H9 (cell line): ENCODE data around the gene PLPP7. TPM values are rescaled to one million over a fixed set of nuclear protein-coding genes. Genes with fewer than 3 reads are reported as not detected.

Experiments
- DNase-seq: peaks from one replicate; pipeline ENCODE4 v3.0.0-alpha.2; 2017
- H2AFZ ChIP-seq: one replicate; pipeline ENCODE4 v1.6.1; 2013; ENCODE audit warnings: mild to moderate bottlenecking, low read length, control low read depth, moderate library complexity
- H2AK5ac ChIP-seq: 2 replicates; pipeline ENCODE4 v1.6.1; 2013; ENCODE audit warnings: low read length, control low read depth, mixed read lengths; ENCODE audit not compliant: insufficient read length
- H2BK120ac ChIP-seq: one replicate; pipeline ENCODE4 v1.6.1; 2013; ENCODE audit warnings: low read depth, mild to moderate bottlenecking, low read length, control low read depth, inconsistent platforms; ENCODE audit not compliant: poor library complexity, severe bottlenecking
- H2BK12ac ChIP-seq: 2 replicates; pipeline ENCODE4 v1.6.1; 2013; ENCODE audit warnings: low read length, control low read depth, mixed read lengths, low read depth; ENCODE audit not compliant: insufficient read length
- H2BK15ac ChIP-seq: 2 replicates; pipeline ENCODE4 v1.6.1; 2013; ENCODE audit warnings: low read depth, low read length, control low read depth
- H2BK20ac ChIP-seq: one replicate; pipeline ENCODE4 v1.6.1; 2013; ENCODE audit warnings: low read depth, mild to moderate bottlenecking, low read length, control low read depth, inconsistent platforms; ENCODE audit not compliant: poor library complexity, severe bottlenecking
- H2BK5ac ChIP-seq: 2 replicates; pipeline ENCODE4 v1.6.1; 2013; ENCODE audit warnings: low read length, control low read depth, mixed read lengths; ENCODE audit not compliant: insufficient read length
- H3K14ac ChIP-seq: 2 replicates; pipeline ENCODE4 v1.6.1; 2013; ENCODE audit warnings: low read length, control low read depth; ENCODE audit not compliant: insufficient read depth
- H3K18ac ChIP-seq: 2 replicates; pipeline ENCODE4 v1.6.1; 2013; ENCODE audit warnings: low read depth, mild to moderate bottlenecking, mixed read lengths, low read length, control low read depth; ENCODE audit not compliant: insufficient read length
- H3K23ac ChIP-seq: 2 replicates; pipeline ENCODE4 v1.6.1; 2013; ENCODE audit warnings: low read length, control low read depth, mixed read lengths, low read depth; ENCODE audit not compliant: insufficient read length
- H3K23me2 ChIP-seq: 2 replicates; pipeline ENCODE4 v1.6.1; 2013; ENCODE audit warnings: low read depth, mild to moderate bottlenecking, mixed read lengths, low read length, control low read depth; ENCODE audit not compliant: insufficient read length, poor library complexity, severe bottlenecking
- H3K27ac ChIP-seq: 2 replicates; pipeline ENCODE4 v1.5.1; 2013; ENCODE audit warnings: low read length, control low read depth, mixed read lengths, low read depth; ENCODE audit not compliant: insufficient read length
- H3K27me3 ChIP-seq: 2 replicates; pipeline ENCODE4 v1.6.1; 2013; ENCODE audit warnings: low read length, control low read depth, inconsistent platforms; ENCODE audit not compliant: insufficient read depth
- H3K4ac ChIP-seq: 2 replicates; pipeline ENCODE4 v1.6.1; 2013; ENCODE audit warnings: low read depth, mild to moderate bottlenecking, control low read depth, inconsistent platforms, low read length, moderate library complexity
- H3K4me1 ChIP-seq: 2 replicates; pipeline ENCODE4 v1.6.1; 2013; ENCODE audit warnings: low read length, control low read depth, inconsistent platforms; ENCODE audit not compliant: insufficient read depth
- H3K4me2 ChIP-seq: 2 replicates; pipeline ENCODE4 v1.6.1; 2013; ENCODE audit warnings: low read length, control low read depth, mixed read lengths; ENCODE audit not compliant: insufficient read length, insufficient read depth
- H3K56ac ChIP-seq: 2 replicates; pipeline ENCODE4 v1.6.1; 2013; ENCODE audit warnings: low read depth, mild to moderate bottlenecking, mixed read lengths, low read length, control low read depth; ENCODE audit not compliant: insufficient read length
- H3K79me1 ChIP-seq: 2 replicates; pipeline ENCODE4 v1.6.1; 2013; ENCODE audit warnings: low read depth, mild to moderate bottlenecking, moderate library complexity, low read length, control low read depth, inconsistent platforms; ENCODE audit not compliant: insufficient read depth, poor library complexity, severe bottlenecking
- H3K79me2 ChIP-seq: 2 replicates; pipeline ENCODE4 v1.6.1; 2013; ENCODE audit warnings: low read length, control low read depth, inconsistent platforms; ENCODE audit not compliant: insufficient read depth
- H3K9ac ChIP-seq: 2 replicates; pipeline ENCODE4 v1.6.1; 2013; ENCODE audit warnings: low read length, control low read depth, mixed read lengths; ENCODE audit not compliant: insufficient read length; ENCODE audit errors: extremely low read depth
- H3K9me3 ChIP-seq: one replicate; pipeline ENCODE4 v1.6.1; 2013; ENCODE audit warnings: low read depth, low read length, inconsistent platforms; ENCODE audit not compliant: control insufficient read depth
- H3T11ph ChIP-seq: one replicate; pipeline ENCODE4 v1.6.1; 2013; ENCODE audit warnings: mild to moderate bottlenecking, low read length, control low read depth, inconsistent platforms
- H4K20me1 ChIP-seq: one replicate; pipeline ENCODE4 v1.6.1; 2013; ENCODE audit not compliant: control insufficient read depth, insufficient read length, insufficient read depth
- H4K5ac ChIP-seq: 2 replicates; pipeline ENCODE4 v1.6.1; 2013; ENCODE audit warnings: low read depth, mild to moderate bottlenecking, mixed read lengths, low read length, control low read depth; ENCODE audit not compliant: insufficient read length
- H4K8ac ChIP-seq: replicated peaks from 2 replicates; pipeline ENCODE4 v1.6.1; 2013; ENCODE audit warnings: low read length, control low read depth, mixed read lengths, low read depth; ENCODE audit not compliant: insufficient read length
- H4K91ac ChIP-seq: 2 replicates; pipeline ENCODE4 v1.6.1; 2013; ENCODE audit warnings: low read depth, mild to moderate bottlenecking, moderate library complexity, mixed read lengths, low read length, control low read depth; ENCODE audit not compliant: insufficient read length
- H3K27ac Mint-ChIP-seq, 3 experiments: 2 replicates in 2 of 3; 3 replicates in 1 of 3; pipeline ENCODE4 v1.8.0; 2020 to 2021; ENCODE audit warnings: mixed read lengths in 3 of 3, mild to moderate bottlenecking in 1 of 3, moderate library complexity in 1 of 3
- H3K27me3 Mint-ChIP-seq: 2 replicates; pipeline ENCODE4 v1.8.0; 2021; ENCODE audit warnings: low read depth, mild to moderate bottlenecking, moderate library complexity, mixed read lengths
- H3K36me3 Mint-ChIP-seq, 3 experiments: 2 replicates in 2 of 3; 3 replicates in 1 of 3; pipeline ENCODE4 v1.8.0; 2020 to 2021; ENCODE audit warnings: low read depth in 3 of 3, mixed read lengths in 3 of 3; ENCODE audit not compliant: insufficient read depth in 1 of 3
- H3K4me1 Mint-ChIP-seq, 2 experiments: 2 replicates each; pipeline ENCODE4 v1.8.0; 2020; ENCODE audit warnings: mixed read lengths in 2 of 2
- H3K4me3 Mint-ChIP-seq, 2 experiments: 2 replicates in 1 of 2; 3 replicates in 1 of 2; pipeline ENCODE4 v1.8.0; 2020 to 2021; ENCODE audit warnings: mild to moderate bottlenecking in 2 of 2, mixed read lengths in 2 of 2, moderate library complexity in 1 of 2
- H3K9me3 Mint-ChIP-seq, 2 experiments: 2 replicates in 1 of 2; 3 replicates in 1 of 2; pipeline ENCODE4 v1.8.0; 2020; ENCODE audit warnings: mild to moderate bottlenecking in 2 of 2, mixed read lengths in 2 of 2, moderate library complexity in 1 of 2
- WGBS: extraction: QIAGEN DNeasy Blood & Tissue Kit; methylation state at CpG from one replicate; pipeline ENCODE4 v1.1.7; 2013; ENCODE audit warnings: missing lambda C conversion rate, low lambda C conversion rate, mixed read lengths; ENCODE audit not compliant: insufficient read length; ENCODE audit errors: extremely low coverage; 5-methylcytosine and 5-hydroxymethylcytosine counted together
- total RNA-seq: library from RNA; stranded (reverse); gene quantifications from 2 replicates; pipeline ENCODE4 v1.2.1, GENCODE V29; 2021
- TF ChIP-seq, protein P1 (sequence below): fragments of 200-600 bp; sonication (generic); conservative IDR thresholded peaks from 3 replicates; pipeline ENCODE4 v1.8.0; 2021; ENCODE audit warnings: antibody characterized with exemption, mild to moderate bottlenecking

Gene PLPP7
- total RNA-seq, 1 experiment from 2014 or later, result 1.9 TPM

- no peak for DNase-seq
- Histone ChIP-seq H4K91ac (no peak overlapping the region), H3K9ac (no peak overlapping the region), H2BK12ac (no peak overlapping the region), H3K9me3 (no peaks in the 10 kb centered on the region), H2BK5ac (no peak overlapping the region), H3K27ac (no peak overlapping the region), H2BK15ac (no peak overlapping the region), H3K14ac (no peak overlapping the region), H3K4ac (no peak overlapping the region), H3K23me2 (no peaks in the 10 kb centered on the region), H3K56ac (no peak overlapping the region), H3K79me2 (no peaks in the 10 kb centered on the region), H4K8ac (no peak overlapping the region), H2AK5ac (no peak overlapping the region), H3K18ac (no peak overlapping the region), H2BK20ac (no peak overlapping the region), H4K5ac (no peak overlapping the region), H3K27me3 (no peaks in the 10 kb centered on the region), H3K4me1 (no peaks in the 10 kb centered on the region), H3K4me2 (no peak overlapping the region), H3K23ac (no peak overlapping the region), H3K79me1 (no peaks in the 10 kb centered on the region), H3T11ph (no peak overlapping the region), H2AFZ (no peak overlapping the region), H4K20me1 (no peaks in the 10 kb centered on the region), H2BK120ac (no peak overlapping the region)
- Mint-ChIP-seq H3K9me3 (no peaks in the 10 kb centered on the region; a peak in 1 of 5 replicates), H3K27me3 (no peaks in the 10 kb centered on the region), H3K4me1 (peaks cover 10 to 22% of the 10 kb centered on the region in 2 experiments; a peak in 3 of 4 replicates), H3K27ac (peak overlapping the region in 1 of 3 experiments; percentile 40; a peak in 1 of 7 replicates), H3K4me3 (no peak overlapping the region), H3K36me3 (peaks cover 0 to 4% (median 0%) of the 10 kb centered on the region in 3 experiments; a peak in 2 of 7 replicates)
- TF ChIP-seq, protein P1, sequence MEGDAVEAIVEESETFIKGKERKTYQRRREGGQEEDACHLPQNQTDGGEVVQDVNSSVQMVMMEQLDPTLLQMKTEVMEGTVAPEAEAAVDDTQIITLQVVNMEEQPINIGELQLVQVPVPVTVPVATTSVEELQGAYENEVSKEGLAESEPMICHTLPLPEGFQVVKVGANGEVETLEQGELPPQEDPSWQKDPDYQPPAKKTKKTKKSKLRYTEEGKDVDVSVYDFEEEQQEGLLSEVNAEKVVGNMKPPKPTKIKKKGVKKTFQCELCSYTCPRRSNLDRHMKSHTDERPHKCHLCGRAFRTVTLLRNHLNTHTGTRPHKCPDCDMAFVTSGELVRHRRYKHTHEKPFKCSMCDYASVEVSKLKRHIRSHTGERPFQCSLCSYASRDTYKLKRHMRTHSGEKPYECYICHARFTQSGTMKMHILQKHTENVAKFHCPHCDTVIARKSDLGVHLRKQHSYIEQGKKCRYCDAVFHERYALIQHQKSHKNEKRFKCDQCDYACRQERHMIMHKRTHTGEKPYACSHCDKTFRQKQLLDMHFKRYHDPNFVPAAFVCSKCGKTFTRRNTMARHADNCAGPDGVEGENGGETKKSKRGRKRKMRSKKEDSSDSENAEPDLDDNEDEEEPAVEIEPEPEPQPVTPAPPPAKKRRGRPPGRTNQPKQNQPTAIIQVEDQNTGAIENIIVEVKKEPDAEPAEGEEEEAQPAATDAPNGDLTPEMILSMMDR, result no peak
- no CpG with 5 or more reads among the region's 16 CpGs for WGBS
Measured at GRCh38 chr9:131302244-131303075, 12.9 kb downstream of the PLPP7 start.
